GM12878 (cell line): ENCODE data around the gene FHOD3. TPM values are rescaled to one million over a fixed set of nuclear protein-coding genes. Genes with fewer than 3 reads are reported as not detected.

ENCODE experiments used
- BMI1 ChIP-seq: fragments of 450-650 bp; IDR thresholded peaks from 2 replicates; pipeline ENCODE4 v1.6.1; 2016; ENCODE audit warnings: mild to moderate bottlenecking, moderate library complexity, borderline replicate concordance
- EED ChIP-seq: sonication (generic); IDR thresholded peaks from 2 replicates; pipeline ENCODE4 v1.6.1; 2016; ENCODE audit warnings: antibody characterized with exemption, low read depth
- HDAC2 ChIP-seq: fragments of 200-600 bp; sonication (generic); IDR thresholded peaks from 2 replicates; pipeline ENCODE4 v1.6.1; 2017
- HSF1 ChIP-seq: fragments of 150-350 bp; IDR thresholded peaks from 2 replicates; pipeline ENCODE4 v1.6.1; 2014; ENCODE audit warnings: mild to moderate bottlenecking, low read depth, low read length
- MEF2A ChIP-seq: IDR thresholded peaks from 2 replicates; pipeline ENCODE4 v1.6.1; 2011; ENCODE audit warnings: low read depth, mild to moderate bottlenecking, low read length, moderate library complexity; ENCODE audit not compliant: insufficient read depth
- MTA2 ChIP-seq: fragments of 450-650 bp; IDR thresholded peaks from 2 replicates; pipeline ENCODE4 v1.6.1; 2016; ENCODE audit warnings: low read depth, mild to moderate bottlenecking, moderate library complexity
- NFIC ChIP-seq: IDR thresholded peaks from 2 replicates; pipeline ENCODE4 v1.6.1; 2012; ENCODE audit warnings: low read depth, mild to moderate bottlenecking, inconsistent platforms, low read length, moderate library complexity
- NR2C2 ChIP-seq: IDR thresholded peaks from 2 replicates; pipeline ENCODE4 v1.6.1; 2011; ENCODE audit warnings: borderline replicate concordance, low read depth; ENCODE audit not compliant: control insufficient read depth, insufficient read length
- PRDM15 ChIP-seq: fragments of 450-650 bp; formaldehyde crosslinking; IDR thresholded peaks from 2 replicates; pipeline ENCODE4 v1.4.0; 2020; ENCODE audit warnings: mild to moderate bottlenecking, moderate library complexity
- RAD21 ChIP-seq: IDR thresholded peaks from 2 replicates; pipeline ENCODE4 v1.6.1; 2011; ENCODE audit warnings: mild to moderate bottlenecking, low read depth, low read length, moderate library complexity; ENCODE audit not compliant: insufficient read depth
- REST ChIP-seq: IDR thresholded peaks from 2 replicates; pipeline ENCODE4 v1.6.1; 2012; ENCODE audit warnings: mild to moderate bottlenecking, low read depth, low read length
- SREBF2 ChIP-seq: IDR thresholded peaks from 2 replicates; pipeline ENCODE4 v1.6.1; 2012; ENCODE audit warnings: mild to moderate bottlenecking, low read length
- TCF7 ChIP-seq: IDR thresholded peaks from 2 replicates; pipeline ENCODE4 v1.6.1; 2014; ENCODE audit warnings: antibody characterized with exemption, borderline replicate concordance
- ZNF24 ChIP-seq: fragments of 450-650 bp; IDR thresholded peaks from 2 replicates; pipeline ENCODE4 v1.6.1; 2017; ENCODE audit warnings: antibody characterized with exemption, mild to moderate bottlenecking
- ZNF687 ChIP-seq: fragments of 450-650 bp; IDR thresholded peaks from 2 replicates; pipeline ENCODE4 v1.6.1; 2017; ENCODE audit warnings: mild to moderate bottlenecking, moderate library complexity
- ZSCAN29 ChIP-seq: fragments of 450-650 bp; IDR thresholded peaks from 2 replicates; pipeline ENCODE4 v1.6.1; 2017; ENCODE audit warnings: mild to moderate bottlenecking, moderate library complexity
- polyA plus RNA-seq, 11 experiments: library from polyadenylated mRNA; depleted of rRNA in 4 of 11; unstranded in 6 of 11; stranded (reverse) in 5 of 11; fragments of >200 nt; fragmentation: Nextera tagmentation in 4 of 11; fragmentation: Illumina TruSeq in 1 of 11; extraction: Ambion mirVana in 4 of 11; extraction: Trizol in 1 of 11; gene quantifications; 1 replicate in 1 of 11; 2 replicates in 10 of 11; pipeline versions ENCODE4 v1.2.1 to v1.2.3, GENCODE V29; 2011 to 2016; ENCODE audit warnings: inconsistent platforms in 2 of 11, missing spikeins in 2 of 11, low read depth in 1 of 11
- total RNA-seq, 4 experiments: library from RNA; depleted of rRNA in 3 of 4; stranded (reverse); fragments of >200 nt in 3 of 4; fragmentation: Illumina TruSeq in 1 of 4; extraction: Trizol in 1 of 4; gene quantifications; 2 replicates each; pipeline versions ENCODE4 v1.2.1 to v1.2.3, GENCODE V29; 2013 to 2021

The FHOD3 gene
- total and polyA plus RNA-seq, 10 of the 15 experiments (the other 5 are each of a cell fraction or from before 2014, with no cell fraction given) = 0.77 to 26.7 (median 10.4) TPM

GRCh38 chr18:36572135-36572856 lies 274.8 kb downstream of the FHOD3 start (continued):
- TF ChIP-seq PRDM15 (CRISPR knock-in tag) (no peak), MTA2 (no peak), MEF2A (no peak), REST (no peak), SREBF2 (no peak), NR2C2 (no peak), ZSCAN29 (no peak), HSF1 (no peak), HDAC2 (no peak), TCF7 (no peak), BMI1 (no peak), RAD21 (peak; percentile 76), ZNF687 (0 out of 2 replicates have a peak, but pooled peaks have one; percentile 45), EED (no peak), ZNF24 (no peak), NFIC (no peak)
